NCI-H146 treated with DMSO at 0.1 percent for 48 hours (cell line): ENCODE measurements around the gene FLII.
"Not testable (repeated sequence)": the region's sequence is repeated elsewhere in the genome, so short reads cannot be mapped to it uniquely, and the experiment has no call there.

ENCODE experiments used
- DNase-seq: peaks from one replicate; lab custom pipeline; 2025; ENCODE audit not compliant: unreplicated experiment; lab: John Stamatoyannopoulos, UW

The FLII gene

GRCh38 chr17:18258356-18259038 is at the start of gene FLII:
TSS of gene FLII (minus strand) at chr17:18258738. CDS start at chr17:18258690, 48 bp downstream.
- DNase-seq: no peak

- DNase-seq: not testable (repeated sequence)
Measured at GRCh38 chr17:18303206-18303605, 44.7 kb upstream of the FLII start.

DNA sequence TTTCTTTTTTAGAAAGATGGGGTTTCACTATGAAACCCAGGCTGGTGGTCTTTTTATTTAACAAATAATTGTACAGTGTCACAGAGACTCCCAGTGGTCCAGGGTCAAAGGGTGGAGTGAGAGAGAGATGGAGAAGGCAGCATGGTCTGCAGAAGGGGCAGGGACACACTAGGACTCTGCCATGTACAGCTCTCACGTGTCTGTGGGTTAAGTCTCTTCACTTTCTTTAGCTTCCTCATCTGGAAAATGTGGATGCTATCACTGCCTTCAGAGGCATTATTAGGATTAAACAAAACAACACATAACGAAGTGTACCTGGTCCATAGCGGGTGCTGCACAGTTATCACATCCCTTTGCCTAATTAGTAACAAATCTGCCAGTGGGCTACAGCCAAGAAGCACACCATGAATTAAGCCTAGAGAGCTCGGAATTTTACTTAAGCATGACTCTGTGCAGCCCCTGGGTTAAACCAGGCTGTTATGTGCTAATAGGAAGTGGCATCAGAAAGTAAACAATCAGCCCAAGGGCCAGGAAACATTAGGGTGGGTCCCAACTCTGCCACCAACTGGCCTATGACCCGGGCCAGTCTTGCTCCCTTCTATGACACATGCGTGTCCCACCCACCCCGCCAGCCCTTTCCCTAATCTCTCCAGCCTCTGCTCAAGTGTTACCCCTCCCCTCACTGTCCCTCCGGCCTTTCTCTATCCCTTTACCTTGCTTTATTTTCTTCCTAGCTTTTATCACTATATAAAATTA is 42.4 kb upstream of the FLII start:
- DNase-seq: no peak

GRCh38 chr17:18298061-18298460 is 39.5 kb upstream of the FLII start:
- DNase-seq: not testable (repeated sequence)

DNA sequence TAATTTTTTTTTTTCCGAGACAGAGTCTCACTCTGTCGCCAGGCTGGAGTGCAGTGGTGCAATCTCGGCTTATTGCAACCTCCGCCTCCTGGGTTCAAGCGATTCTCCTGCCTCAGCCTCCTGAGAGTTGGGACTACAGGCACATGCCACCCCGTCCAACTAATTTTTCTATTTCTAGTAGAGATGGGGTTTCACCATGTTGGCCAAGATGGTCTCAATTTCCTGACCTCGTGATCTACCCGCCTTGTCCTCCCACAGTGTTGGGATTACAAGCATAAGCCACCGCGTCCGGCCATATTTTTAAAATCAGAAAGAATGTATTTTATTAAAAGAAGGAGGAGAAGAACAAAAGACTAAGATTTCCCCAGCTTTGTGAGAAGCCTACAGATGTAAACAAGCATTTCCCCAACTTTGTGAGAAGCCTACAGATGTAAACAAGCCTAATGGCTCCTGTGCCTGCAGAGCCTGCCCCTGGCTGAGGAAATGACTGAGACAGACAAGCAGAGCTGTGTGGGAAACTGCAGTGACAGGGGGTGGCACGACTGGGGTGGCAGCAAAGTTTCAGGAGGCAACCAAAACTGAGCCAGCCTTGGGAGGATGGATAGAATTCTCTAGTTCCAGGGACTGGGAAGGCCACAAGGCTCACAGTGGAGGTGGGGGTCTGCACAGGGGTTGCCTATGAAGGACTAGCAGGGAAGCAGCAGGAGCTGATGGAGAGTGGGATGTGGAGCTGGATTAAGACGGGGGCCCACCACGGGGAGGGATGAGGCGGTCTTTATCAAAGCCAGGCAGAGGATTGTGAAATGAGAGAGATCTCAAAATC is 33.4 kb upstream of the FLII start:
- no peak for DNase-seq

DNA sequence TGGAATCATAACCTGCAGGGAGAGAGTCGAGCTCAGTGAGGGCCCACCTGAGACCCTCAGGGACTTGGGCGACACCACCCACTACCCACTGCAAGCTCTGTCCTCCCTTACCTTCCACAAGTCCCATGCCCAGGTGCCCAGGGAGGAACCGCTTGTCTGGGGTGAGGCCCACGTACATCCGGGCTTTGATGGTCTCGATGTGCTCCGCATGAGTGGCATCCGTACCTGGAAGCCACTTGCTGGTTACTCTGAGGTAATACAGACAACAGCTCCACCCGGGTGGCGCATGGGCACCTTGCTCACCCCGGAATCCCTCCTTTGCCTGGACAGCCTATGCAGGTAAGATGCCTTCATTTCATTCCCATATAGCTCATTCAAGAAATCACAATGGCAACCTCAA is 26.8 kb upstream of the FLII start:
- no peak for DNase-seq

DNA sequence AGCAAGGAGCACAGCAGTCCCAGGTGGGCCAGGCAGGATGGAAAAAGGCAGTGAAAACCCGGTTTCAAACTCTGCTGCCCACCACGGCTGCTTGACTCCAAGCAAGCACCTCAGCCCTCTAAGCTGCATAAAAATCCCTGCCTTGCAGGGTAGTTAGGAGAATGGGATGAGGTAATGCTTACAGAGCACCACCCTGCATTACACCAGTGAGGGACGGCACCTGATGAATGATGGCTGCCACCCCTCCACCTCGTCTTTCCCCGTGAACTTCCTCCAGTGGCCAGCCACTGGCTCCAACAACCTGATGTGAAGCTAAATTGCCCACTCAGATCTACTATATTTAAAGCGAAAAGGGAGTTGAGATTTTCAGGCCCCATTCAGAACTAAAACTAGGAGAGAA is 23.2 kb upstream of the FLII start:
- no peak for DNase-seq

DNA sequence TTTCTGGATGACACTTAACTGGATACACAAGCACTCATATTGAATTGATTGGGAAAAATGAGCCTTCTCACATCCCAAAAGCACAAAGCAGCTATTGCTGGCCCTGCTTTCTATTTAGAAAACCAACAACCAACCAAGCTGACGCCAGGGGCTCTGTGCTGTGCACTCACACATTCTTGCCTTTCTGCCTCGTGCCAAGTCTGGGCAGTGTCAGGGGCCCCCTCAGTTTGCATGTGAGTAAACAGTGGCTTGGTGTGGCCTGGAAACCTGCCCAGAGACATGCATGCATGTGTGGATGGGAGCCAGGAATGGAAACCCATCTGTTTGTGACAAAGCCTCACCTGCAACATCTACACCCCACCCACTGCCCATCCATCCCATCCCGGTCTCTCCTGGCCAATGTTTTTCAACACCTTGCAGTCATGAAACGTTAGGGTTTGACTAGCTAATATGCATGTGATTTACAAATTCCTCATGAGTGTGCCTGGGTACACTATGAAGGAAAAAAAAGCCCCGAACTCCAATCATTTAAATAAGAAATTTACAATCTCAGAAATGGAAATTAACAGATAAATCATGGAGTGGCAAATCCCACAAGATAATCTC is 22.3 kb upstream of the FLII start:
- no peak for DNase-seq

DNA sequence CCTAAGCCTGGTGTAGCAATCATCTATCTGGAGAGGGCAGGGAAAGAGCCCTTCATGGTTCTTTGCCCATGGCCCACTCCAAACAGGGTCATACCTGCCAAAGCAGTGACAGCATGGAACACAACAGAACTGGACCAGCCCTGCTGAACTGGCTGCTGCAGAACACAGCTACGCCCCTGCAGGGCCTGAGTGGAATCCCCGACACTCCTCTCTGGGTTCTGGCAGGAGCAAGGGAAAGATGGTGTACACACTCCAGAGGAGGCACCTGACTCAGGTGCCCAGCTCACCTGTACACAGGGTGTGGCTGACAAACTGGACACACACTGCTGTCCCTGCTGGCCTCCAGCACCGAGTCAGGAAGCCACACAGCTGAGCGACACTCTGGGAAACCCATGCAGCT is 21.7 kb upstream of the FLII start:
- no peak for DNase-seq

- DNase-seq: no peak
Measured at GRCh38 chr17:18278867-18279266, 20.3 kb upstream of the FLII start.

GRCh38 chr17:18277076-18277475 is 18.5 kb upstream of the FLII start:
- no peak for DNase-seq

- no peak for DNase-seq
Measured at GRCh38 chr17:18270046-18270931, 11.8 kb upstream of the FLII start.

GRCh38 chr17:18267927-18268711 is 9.6 kb upstream of the FLII start:
- DNase-seq: no peak

DNA sequence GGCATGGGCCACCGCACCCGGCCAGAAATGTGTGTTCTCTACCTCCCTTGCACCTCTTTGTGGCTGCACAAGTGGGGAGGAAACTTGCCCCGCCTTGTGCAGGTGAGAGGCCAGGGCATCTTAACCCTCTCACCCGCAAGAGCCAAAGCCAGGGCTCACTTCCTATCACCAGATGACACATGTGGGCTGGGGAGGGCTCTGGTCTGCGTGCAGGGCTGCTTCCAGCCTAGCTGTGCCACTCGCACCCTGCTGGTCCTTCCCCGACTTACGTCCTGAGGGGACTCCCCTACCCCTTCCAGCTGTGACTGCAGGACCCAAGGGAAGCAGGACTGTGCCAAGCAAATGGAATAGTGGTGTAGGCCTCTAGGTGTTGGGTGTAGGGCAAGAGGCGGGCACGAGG is 8.8 kb upstream of the FLII start:
- DNase-seq: no peak

DNA sequence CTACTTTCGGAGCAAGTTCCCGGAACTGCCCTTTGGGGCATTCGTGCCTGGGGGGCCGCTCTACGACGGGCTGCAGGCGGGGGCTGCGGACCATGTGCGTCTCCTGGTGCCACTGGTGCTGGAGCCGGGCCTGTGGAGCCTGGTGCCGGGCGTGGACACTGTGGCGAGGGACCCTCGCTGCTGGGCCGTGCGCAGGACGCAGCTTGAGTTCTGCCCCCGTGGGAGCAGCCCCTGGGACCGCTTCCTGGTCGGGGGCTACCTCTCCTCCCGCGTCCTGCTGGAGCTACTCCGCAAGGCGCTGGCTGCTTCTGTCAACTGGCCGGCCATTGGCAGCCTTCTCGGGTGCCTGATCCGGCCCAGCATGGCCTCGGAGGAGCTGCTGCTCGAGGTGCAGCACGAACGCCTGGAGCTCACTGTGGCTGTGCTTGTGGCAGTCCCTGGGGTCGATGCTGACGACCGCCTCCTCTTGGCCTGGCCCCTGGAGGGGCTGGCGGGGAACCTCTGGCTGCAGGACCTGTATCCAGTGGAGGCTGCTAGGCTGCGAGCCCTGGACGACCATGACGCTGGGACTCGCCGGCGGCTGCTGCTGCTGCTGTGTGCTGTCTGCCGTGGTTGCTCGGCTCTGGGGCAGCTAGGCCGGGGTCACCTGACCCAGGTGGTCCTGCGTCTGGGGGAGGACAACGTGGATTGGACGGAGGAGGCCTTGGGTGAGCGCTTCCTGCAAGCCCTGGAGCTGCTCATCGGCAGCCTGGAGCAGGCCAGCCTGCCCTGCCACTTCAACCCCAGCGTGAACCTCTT is 5.5 kb upstream of the FLII start:
- no peak for DNase-seq

DNA sequence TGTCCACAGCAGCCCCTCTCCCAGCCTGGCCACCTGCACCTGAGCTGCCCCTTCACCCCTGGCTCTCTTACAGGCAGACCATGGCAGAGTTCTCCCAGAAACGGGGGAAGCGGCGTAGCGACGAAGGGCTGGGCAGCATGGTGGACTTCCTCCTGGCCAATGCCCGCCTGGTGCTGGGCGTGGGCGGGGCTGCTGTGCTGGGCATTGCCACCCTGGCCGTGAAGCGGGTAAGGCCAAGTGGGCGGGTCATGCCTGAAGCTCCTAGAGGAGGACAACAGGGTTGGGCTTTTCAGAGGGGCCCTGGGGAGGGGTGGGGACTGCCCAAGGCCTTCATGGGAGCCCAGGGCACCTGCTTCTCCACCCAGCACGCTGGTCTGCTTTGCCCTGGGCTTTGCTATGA is 4.1 kb upstream of the FLII start:
- no peak for DNase-seq

DNA sequence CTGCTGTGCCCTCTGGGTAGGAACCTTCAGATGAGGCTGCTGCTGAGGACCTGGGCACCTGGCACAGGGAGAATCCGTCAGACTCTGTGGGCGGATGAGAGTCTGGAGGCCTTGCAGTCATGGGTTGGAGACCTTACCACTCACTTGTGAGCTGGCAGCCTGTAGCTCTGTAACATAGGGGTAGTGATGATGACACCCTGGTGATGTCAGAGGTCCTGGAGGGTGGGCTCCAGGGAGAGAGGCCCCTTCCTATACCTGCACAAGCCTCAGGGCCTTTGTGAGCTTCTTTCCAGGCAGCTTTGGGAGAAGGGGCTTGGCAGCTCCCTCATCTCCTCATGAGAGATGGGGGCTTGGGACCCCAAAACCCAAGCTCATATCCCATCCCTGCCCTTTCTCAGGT is 3.6 kb upstream of the FLII start:
- DNase-seq: no peak

- DNase-seq: no peak
Measured at GRCh38 chr17:18261659-18262058, 3.1 kb upstream of the FLII start.

- no peak for DNase-seq
Measured at GRCh38 chr17:18261146-18261515, 2.6 kb upstream of the FLII start.
